T-helper 17 cell (primary cell): ENCODE results near the gene PPP2R3A. TPM values are rescaled to one million over a fixed set of nuclear protein-coding genes. Genes with fewer than 3 reads are reported as not detected.

Experiments used
- ATAC-seq: fragments of 150-1000 bp; cut with Tn5 transposase; 2 replicates; pipeline ENCODE4 v1.10.0; 2021; ENCODE audit warnings: mild to moderate bottlenecking, moderate library complexity
- DNase-seq, 3 donors: peaks; one replicate each; pipeline versions ENCODE4 v3.0.0 to v3.0.0-alpha.2; 2020 to 2021
- H3K9me3 ChIP-seq: one replicate; pipeline ENCODE4 v1.7.0; 2013; ENCODE audit warnings: low read length, mild to moderate bottlenecking; ENCODE audit not compliant: control insufficient read depth, poor library complexity, severe bottlenecking
- H3K27ac Mint-ChIP-seq: one replicate; pipeline ENCODE4 v1.8.0; 2022; ENCODE audit warnings: mild to moderate bottlenecking, moderate library complexity, mixed read lengths
- H3K27me3 Mint-ChIP-seq: one replicate; pipeline ENCODE4 v1.8.0; 2022; ENCODE audit warnings: mixed read lengths
- H3K36me3 Mint-ChIP-seq: one replicate; pipeline ENCODE4 v1.8.0; 2022; ENCODE audit warnings: low read depth, mixed read lengths
- H3K4me1 Mint-ChIP-seq: one replicate; pipeline ENCODE4 v1.8.0; 2022; ENCODE audit warnings: mild to moderate bottlenecking, mixed read lengths
- H3K4me3 Mint-ChIP-seq: one replicate; pipeline ENCODE4 v1.8.0; 2022; ENCODE audit warnings: mild to moderate bottlenecking, moderate library complexity, mixed read lengths
- total RNA-seq, 4 donors: library from RNA in 2 of 4; stranded (reverse) in 2 of 4; gene quantifications; one replicate each; pipeline ENCODE4 v1.2.3 and lab custom pipeline; 2022 to 2026

The PPP2R3A gene, protein sequence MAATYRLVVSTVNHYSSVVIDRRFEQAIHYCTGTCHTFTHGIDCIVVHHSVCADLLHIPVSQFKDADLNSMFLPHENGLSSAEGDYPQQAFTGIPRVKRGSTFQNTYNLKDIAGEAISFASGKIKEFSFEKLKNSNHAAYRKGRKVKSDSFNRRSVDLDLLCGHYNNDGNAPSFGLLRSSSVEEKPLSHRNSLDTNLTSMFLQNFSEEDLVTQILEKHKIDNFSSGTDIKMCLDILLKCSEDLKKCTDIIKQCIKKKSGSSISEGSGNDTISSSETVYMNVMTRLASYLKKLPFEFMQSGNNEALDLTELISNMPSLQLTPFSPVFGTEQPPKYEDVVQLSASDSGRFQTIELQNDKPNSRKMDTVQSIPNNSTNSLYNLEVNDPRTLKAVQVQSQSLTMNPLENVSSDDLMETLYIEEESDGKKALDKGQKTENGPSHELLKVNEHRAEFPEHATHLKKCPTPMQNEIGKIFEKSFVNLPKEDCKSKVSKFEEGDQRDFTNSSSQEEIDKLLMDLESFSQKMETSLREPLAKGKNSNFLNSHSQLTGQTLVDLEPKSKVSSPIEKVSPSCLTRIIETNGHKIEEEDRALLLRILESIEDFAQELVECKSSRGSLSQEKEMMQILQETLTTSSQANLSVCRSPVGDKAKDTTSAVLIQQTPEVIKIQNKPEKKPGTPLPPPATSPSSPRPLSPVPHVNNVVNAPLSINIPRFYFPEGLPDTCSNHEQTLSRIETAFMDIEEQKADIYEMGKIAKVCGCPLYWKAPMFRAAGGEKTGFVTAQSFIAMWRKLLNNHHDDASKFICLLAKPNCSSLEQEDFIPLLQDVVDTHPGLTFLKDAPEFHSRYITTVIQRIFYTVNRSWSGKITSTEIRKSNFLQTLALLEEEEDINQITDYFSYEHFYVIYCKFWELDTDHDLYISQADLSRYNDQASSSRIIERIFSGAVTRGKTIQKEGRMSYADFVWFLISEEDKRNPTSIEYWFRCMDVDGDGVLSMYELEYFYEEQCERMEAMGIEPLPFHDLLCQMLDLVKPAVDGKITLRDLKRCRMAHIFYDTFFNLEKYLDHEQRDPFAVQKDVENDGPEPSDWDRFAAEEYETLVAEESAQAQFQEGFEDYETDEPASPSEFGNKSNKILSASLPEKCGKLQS (N-terminal part only)
- total RNA-seq: under 1 TPM; 0.13 to 0.17 TPM
- total RNA-seq (lab: John Stamatoyannopoulos, UW): 0.75 to 1.3 reads per million in 2 donors

DNA sequence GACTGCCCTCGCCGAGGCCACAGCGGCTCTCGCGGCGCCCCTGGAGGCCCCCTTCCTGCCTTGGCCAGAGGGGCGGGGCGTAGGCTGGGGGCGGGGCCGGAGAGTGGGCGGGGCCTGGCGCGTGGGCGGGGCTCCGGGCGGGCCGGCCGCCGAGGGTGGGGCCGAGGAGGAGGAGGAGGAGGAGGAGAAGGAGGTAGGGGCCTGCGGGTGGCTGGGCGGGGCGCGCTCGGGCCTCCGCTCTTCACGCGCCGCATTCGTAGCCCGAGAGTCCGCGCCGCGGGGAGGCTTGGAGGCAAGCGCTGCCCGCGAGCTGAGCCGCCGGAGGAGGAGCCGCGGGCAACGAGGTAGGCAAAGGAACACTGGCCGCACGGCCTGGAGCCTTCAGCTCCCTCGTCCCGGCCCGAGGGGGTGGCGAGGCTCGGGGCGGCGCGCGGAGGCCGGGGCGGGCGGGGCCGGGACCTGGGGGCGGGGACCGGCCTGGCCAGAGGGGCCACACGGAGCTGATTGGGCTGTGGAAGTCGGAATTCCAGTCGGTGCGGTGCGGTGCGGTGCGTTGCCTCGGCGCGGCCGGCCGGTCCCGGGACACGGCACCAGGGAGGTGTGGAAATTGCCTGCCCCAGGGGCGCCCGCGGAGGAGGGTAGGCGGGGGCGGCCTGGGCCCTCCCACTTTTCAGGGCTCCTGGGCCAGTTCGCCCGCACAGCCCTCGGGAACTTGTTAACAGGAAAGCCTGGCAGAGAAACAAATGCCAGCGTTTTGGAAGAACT lies at the start of gene PPP2R3A:
Gene PPP2R3A (plus strand): TSS at position 223 of the 765 bp plus-strand sequence. CDS start 35,771 bp downstream, outside the sequence.
- Mint-ChIP-seq H3K27ac (no peak within 1 kb of the TSS), H3K4me1 (no peaks in the 10 kb centered on the region)

DNA sequence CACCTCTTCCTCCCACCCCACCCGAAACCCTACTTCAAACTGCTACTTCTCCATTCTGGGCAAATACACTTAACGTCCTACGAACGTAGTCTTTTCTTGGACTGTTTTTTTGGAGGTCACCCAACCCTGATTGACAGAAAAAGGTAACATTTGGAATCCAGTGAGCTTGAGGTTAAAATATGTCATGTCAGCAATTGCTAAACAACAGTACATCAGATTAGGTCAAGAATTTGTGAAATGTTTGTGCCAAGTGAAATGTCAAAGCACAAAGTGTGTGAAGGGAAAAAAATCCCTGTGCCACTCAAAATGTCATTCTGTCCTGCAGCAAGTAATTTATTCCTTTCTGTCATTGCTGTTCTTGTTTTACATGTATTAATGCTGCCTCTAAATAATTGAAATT lies 49.2 kb upstream of the PPP2R3A start:
- Mint-ChIP-seq H3K4me3 (no peak overlapping the region), H3K4me1 (no peaks in the 10 kb centered on the region), H3K27ac (no peak overlapping the region)

More for the DNA sequence above, at the start of gene PPP2R3A:
- no peaks in the 10 kb centered on the region for H3K9me3 ChIP-seq
- DNase-seq: peak; percentile 38 to 50 (median 39)
- Mint-ChIP-seq H3K4me3 (peak within 1 kb of the TSS; percentile 80), H3K27me3 (peaks cover 29% of the 10 kb centered on the region), H3K36me3 (no peaks in the 10 kb centered on the region)
- peak; percentile 90 for ATAC-seq

DNA sequence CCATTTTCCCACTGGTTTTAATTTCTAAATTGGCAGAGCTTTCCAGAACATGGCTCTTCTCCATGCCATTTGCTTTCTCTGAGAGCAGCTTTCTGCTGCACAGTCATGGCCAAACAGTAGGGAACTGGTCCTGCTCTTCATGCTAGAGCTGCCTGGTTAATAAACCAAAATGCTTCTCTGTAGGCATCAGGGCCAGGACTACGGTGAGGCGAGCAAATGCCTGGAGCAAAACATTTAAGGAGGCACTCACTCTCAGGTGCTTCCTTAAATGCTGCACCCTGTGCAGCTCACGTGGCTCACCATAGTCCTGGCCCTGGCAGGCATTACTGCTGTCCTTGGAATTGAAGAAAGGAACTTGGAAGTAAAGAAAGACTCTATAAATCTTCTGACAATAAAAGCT lies 48.5 kb upstream of the PPP2R3A start:
- ATAC-seq: no peak
- no peak for DNase-seq
- Mint-ChIP-seq H3K4me1 (no peaks in the 10 kb centered on the region), H3K27me3 (peaks cover 11% of the 10 kb centered on the region), H3K36me3 (no peaks in the 10 kb centered on the region), H3K4me3 (no peak overlapping the region), H3K27ac (no peak overlapping the region)
- peaks cover 2% of the 10 kb centered on the region for H3K9me3 ChIP-seq

More for the DNA sequence above, 49.2 kb upstream of the PPP2R3A start:
- DNase-seq (no peak), ATAC-seq (no peak)
- no peaks in the 10 kb centered on the region for H3K36me3 Mint-ChIP-seq
- peaks cover 2% of the 10 kb centered on the region for H3K9me3 ChIP-seq
- H3K27me3 Mint-ChIP-seq: peaks cover 13% of the 10 kb centered on the region

DNA sequence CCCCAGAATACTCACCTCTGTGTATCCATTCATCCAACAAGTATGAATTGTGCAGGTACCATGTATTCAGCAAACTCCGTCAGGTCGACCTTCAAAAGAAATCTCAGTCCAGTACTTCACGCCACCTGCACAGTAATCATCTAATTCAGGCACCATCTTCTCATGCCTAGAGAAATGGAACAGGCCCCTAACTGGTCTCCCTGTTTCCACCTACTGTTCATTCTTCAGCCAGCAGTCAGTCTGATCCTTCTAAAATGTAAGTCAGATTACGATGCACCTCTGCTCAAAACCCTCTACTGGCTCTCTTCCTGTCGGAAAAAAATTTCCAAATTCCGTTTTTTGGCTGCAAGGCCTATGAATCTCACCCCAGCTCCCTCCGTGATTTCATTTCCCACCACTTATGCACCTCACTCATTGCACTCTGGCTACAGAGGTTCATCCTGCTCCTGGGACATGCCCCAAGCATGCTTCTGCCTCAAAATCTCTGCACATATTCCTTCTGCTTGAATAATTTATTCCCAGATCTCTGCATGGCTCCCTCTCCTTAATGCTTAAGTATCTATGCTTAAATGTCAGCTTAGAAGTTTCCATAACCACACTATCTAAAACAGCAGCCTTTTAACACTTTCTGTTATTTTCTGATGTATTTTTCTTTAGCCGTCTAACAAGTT lies 47.5 kb upstream of the PPP2R3A start:
- H3K4me1 Mint-ChIP-seq: no peaks in the 10 kb centered on the region
- H3K27me3 Mint-ChIP-seq: peaks cover 11% of the 10 kb centered on the region
- no peak overlapping the region for H3K4me3 Mint-ChIP-seq
- no peak for DNase-seq
- H3K36me3 Mint-ChIP-seq: no peaks in the 10 kb centered on the region
- H3K9me3 ChIP-seq: peaks cover 2% of the 10 kb centered on the region
- H3K27ac Mint-ChIP-seq: no peak overlapping the region
- no peak for ATAC-seq

DNA sequence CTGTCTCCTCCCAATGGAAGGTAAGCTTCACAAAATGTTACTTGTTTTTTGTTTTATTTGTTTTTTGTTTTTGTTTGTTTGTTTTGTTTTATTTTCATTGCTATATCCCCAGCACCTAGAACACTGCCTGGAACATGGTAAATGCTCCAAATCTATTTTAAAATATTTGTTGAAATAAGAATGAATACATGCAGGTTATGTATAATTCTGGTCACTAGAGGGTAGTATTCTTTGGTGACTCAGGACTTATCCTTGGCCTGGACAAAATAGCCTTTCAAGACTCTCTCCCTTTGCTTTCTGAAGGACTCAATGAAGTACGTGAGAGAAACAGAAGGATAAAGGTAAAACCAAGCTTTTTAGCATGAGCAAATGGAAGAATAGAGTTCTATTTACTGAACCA lies 46.9 kb upstream of the PPP2R3A start:
- no peaks in the 10 kb centered on the region for H3K36me3 Mint-ChIP-seq
- no peaks in the 10 kb centered on the region for H3K4me1 Mint-ChIP-seq
- DNase-seq (no peak), ATAC-seq (no peak)
- no peak overlapping the region for H3K27ac Mint-ChIP-seq
- H3K4me3 Mint-ChIP-seq: no peak overlapping the region
- peaks cover 2% of the 10 kb centered on the region for H3K9me3 ChIP-seq
- H3K27me3 Mint-ChIP-seq: peaks cover 11% of the 10 kb centered on the region

DNA sequence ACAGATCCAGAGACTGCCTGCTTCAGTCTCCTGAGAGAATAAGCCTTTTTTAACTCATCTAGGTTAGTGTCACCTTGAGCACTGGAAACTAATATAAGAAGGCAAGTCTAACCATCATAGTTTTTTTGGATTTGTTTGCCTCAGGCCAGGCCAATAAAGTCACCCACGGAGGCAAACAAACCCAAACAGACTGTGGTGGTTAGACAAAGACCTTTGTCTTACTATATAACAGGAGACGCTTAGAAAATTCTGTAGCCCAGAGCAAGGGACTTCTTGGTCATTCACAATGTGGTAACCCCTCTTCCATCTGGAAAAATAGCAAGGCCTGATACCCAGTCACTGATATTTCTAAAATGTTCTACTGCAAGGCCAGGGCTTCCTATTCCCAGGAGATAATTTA lies 45.3 kb upstream of the PPP2R3A start:
- no peak for DNase-seq
- H3K4me1 Mint-ChIP-seq: no peaks in the 10 kb centered on the region

DNA sequence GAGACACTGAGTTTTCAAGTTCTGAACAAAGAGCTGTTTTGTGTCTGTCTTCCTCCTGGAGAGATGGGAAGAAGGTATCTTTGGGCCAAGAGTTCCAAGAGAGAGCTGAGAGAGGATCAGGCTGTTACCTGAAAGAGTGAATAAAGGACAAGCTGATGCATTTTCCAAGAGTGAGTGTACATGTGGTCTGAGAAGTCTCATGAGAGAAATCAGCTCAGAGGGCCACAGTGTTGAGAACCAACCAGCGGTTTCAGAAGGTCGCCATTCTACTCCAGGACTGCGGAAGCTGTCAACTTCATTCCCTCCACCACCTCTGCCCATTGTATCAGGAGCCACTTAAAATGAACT lies 42.7 kb upstream of the PPP2R3A start:
- no peak overlapping the region for H3K4me3 Mint-ChIP-seq
- H3K36me3 Mint-ChIP-seq: no peaks in the 10 kb centered on the region
- peaks cover 17% of the 10 kb centered on the region for H3K27me3 Mint-ChIP-seq
- no peaks in the 10 kb centered on the region for H3K4me1 Mint-ChIP-seq
- no peaks in the 10 kb centered on the region for H3K9me3 ChIP-seq
- ATAC-seq (no peak), DNase-seq (no peak)
- H3K27ac Mint-ChIP-seq: no peak overlapping the region

More for the DNA sequence above, 45.3 kb upstream of the PPP2R3A start:
- H3K9me3 ChIP-seq: no peaks in the 10 kb centered on the region
- Mint-ChIP-seq H3K4me3 (no peak overlapping the region), H3K27ac (no peak overlapping the region), H3K36me3 (no peaks in the 10 kb centered on the region), H3K27me3 (peaks cover 11% of the 10 kb centered on the region)
- no peak for ATAC-seq

DNA sequence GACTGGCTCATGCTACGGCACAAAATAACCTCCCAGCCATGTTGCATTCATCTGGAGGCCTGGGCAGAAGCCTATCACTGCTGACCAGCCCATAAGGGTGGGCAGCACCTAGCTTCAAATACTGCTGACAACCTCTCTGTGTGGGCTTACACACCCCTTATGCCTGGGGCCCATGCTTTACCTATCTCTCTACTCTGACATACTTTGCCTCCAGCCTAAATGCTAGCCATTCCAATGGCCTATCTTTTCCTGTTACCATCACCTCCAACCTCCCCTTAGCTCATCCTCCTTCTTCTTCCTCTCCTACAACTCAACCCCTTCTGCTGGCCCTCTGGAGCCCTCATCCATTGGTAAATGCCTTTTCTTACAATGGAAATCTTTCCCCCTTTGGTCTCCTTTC lies 41.0 kb upstream of the PPP2R3A start:
- DNase-seq (no peak), ATAC-seq (no peak)
- Mint-ChIP-seq H3K36me3 (no peaks in the 10 kb centered on the region), H3K27me3 (peaks cover 7% of the 10 kb centered on the region), H3K4me3 (no peak overlapping the region), H3K27ac (no peak overlapping the region), H3K4me1 (no peaks in the 10 kb centered on the region)
- no peaks in the 10 kb centered on the region for H3K9me3 ChIP-seq

DNA sequence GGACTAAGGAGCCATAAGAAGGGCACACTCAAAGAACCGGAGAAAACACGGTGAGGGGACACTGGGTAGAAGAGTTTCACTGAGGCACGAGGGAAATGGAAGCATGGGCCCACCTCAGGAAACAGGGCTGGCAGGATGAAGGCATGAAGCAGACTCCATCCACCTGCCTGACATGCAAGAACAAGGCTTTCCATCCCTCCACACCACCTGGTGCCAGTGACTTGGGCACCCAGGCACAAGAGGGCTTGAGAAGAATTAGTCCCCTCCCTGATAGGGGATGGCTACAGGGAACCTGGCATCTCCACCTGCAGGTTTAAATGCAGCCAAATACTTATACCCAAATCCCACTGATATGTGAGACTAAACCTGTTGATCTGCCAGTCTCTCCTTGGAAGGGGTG lies 38.9 kb upstream of the PPP2R3A start:
- ATAC-seq (no peak), DNase-seq (no peak)
- Mint-ChIP-seq H3K27me3 (peaks cover 7% of the 10 kb centered on the region), H3K36me3 (no peaks in the 10 kb centered on the region), H3K27ac (no peak overlapping the region), H3K4me3 (no peak overlapping the region), H3K4me1 (no peaks in the 10 kb centered on the region)
- H3K9me3 ChIP-seq: no peaks in the 10 kb centered on the region

DNA sequence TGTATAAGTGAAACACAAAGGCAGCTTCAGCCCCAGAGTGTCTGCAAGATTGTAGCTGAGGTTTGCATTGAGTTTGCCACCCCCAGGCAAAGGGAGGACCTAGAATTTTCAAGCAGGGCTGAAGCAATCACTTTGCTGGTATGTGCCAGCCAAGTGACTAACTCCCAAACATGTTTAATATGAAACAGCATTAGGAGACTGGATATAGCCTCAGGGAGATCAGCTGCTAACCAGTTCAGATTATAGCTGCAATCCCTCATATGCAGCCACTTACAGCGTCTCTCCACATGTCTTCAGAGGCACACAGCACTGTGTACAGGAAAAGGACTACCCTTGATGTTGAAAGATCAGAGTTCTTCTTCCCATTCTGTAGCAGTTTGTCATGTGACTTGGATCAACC lies 38.4 kb upstream of the PPP2R3A start:
- Mint-ChIP-seq H3K4me1 (no peaks in the 10 kb centered on the region), H3K27ac (no peak overlapping the region)
- no peak for ATAC-seq

DNA sequence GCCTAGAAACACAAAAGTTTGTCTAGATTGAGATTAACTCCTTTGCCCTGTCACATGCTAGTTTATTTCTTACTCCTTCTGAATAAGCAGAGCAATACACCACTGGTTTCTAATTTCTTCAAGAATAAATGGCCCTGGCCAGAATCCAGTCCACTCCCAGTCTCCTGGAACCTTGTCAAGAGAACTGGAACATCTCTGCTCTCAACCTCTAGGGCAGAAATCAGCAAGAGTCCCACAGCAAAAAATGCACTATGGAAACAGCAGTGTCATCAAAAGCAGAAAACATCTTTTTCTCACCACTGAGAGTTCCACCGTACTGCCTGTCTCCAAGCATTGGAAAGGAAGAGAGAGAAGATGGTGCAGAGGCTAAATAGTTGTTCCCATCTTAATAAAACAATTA lies 35.9 kb upstream of the PPP2R3A start:
- Mint-ChIP-seq H3K27me3 (peaks cover 7% of the 10 kb centered on the region), H3K4me1 (no peaks in the 10 kb centered on the region), H3K36me3 (no peaks in the 10 kb centered on the region), H3K27ac (no peak overlapping the region), H3K4me3 (no peak overlapping the region)
- no peaks in the 10 kb centered on the region for H3K9me3 ChIP-seq
- ATAC-seq: no peak
- no peak for DNase-seq

More for the DNA sequence above, 38.4 kb upstream of the PPP2R3A start:
- H3K9me3 ChIP-seq: no peaks in the 10 kb centered on the region
- Mint-ChIP-seq H3K27me3 (peaks cover 7% of the 10 kb centered on the region), H3K36me3 (no peaks in the 10 kb centered on the region), H3K4me3 (no peak overlapping the region)
- DNase-seq: no peak

DNA sequence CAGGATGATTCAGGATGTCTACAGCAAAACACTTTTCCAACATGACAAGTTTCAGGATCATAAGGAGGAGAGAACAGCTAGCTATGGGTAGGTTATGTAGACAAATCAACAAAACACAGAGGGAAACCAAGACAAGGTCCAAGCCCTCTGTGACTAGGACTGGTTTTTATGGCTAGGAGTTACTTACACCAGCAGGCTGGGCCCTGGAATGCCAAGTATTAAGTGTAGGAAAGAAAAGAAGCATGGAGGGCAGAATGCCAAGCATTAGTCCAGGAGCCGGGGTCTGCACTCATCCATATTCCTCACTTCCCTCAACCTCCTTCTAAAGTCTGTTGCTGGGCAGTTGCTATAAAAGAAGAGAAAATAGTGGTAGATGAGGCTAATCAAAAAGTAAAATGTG lies 35.3 kb upstream of the PPP2R3A start:
- no peak overlapping the region for H3K27ac Mint-ChIP-seq
- no peak overlapping the region for H3K4me3 Mint-ChIP-seq
- DNase-seq (no peak), ATAC-seq (no peak)
- no peaks in the 10 kb centered on the region for H3K36me3 Mint-ChIP-seq
- H3K27me3 Mint-ChIP-seq: peaks cover 7% of the 10 kb centered on the region
- H3K9me3 ChIP-seq: no peaks in the 10 kb centered on the region
- H3K4me1 Mint-ChIP-seq: no peaks in the 10 kb centered on the region
